GM12801 (cell line): ENCODE data around the gene SYNDIG1L.

ENCODE experiments used
- TF ChIP-seq, protein P1 (sequence below): IDR thresholded peaks from one replicate; pipeline ENCODE4 v1.5.1; 2011; ENCODE audit warnings: control low read depth; ENCODE audit not compliant: insufficient read length; ENCODE audit errors: extremely low read depth

The SYNDIG1L gene

DNA sequence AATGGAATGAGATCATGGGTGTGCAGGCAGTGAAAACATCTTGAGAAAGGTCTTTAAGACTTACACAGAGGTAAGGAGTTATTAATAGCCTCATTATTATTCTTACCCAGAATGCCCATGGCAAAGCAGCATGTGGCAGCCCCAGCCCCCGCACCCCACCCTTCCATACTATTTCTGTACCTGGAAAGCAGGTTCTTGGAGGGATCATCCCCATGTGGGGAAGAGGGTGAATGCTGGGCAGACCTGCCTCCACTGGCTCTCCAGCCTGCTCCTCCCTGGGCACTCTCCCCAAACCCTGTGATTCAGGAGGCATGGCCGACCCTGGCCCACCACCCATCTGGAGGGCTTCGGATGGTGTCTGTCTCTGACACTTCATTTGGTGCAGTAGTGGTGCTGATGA is 38.8 kb upstream of the SYNDIG1L start:
- TF ChIP-seq, protein P1, sequence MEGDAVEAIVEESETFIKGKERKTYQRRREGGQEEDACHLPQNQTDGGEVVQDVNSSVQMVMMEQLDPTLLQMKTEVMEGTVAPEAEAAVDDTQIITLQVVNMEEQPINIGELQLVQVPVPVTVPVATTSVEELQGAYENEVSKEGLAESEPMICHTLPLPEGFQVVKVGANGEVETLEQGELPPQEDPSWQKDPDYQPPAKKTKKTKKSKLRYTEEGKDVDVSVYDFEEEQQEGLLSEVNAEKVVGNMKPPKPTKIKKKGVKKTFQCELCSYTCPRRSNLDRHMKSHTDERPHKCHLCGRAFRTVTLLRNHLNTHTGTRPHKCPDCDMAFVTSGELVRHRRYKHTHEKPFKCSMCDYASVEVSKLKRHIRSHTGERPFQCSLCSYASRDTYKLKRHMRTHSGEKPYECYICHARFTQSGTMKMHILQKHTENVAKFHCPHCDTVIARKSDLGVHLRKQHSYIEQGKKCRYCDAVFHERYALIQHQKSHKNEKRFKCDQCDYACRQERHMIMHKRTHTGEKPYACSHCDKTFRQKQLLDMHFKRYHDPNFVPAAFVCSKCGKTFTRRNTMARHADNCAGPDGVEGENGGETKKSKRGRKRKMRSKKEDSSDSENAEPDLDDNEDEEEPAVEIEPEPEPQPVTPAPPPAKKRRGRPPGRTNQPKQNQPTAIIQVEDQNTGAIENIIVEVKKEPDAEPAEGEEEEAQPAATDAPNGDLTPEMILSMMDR = no peak

DNA sequence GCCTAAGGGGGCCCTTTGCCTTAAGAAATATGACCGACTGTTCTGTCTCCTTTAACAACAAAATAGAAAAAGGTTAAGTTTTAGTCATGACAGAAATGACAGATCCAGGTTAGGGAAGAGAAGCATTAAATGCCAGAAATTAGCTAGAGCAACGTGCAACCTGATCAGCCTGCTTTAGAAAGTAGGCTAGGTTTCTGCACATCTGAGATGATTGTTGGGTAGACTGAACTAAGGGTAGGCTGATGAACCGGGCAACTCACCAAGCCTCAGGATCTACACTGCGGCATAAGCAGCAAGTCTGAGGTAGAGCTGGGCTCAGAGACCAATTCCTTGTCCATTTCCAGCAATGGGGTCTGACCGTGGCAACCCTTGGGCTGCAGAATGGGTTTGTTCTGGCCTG is 37.7 kb upstream of the SYNDIG1L start:
- TF ChIP-seq, protein P1 = no peak

DNA sequence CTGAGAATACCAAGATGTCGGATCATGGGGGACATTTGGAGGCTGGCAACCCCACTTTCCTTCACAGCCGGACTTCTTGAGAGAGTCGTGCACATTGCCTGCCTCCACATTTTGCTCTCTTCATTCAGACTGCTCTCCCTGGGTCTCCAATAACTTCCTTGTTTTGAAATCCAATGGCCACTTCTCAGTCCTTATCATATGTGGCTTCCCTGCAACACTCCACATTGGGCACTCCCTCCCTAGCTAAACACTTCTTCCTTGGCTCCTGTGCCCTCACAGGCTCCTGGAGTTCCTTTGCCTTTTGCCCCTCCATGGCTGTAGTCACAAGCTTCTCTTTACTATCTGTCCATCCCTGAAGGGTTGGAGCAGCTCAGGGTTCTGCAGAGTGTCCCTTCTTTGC is 37.0 kb upstream of the SYNDIG1L start:
- TF ChIP-seq, protein P1 = no peak

DNA sequence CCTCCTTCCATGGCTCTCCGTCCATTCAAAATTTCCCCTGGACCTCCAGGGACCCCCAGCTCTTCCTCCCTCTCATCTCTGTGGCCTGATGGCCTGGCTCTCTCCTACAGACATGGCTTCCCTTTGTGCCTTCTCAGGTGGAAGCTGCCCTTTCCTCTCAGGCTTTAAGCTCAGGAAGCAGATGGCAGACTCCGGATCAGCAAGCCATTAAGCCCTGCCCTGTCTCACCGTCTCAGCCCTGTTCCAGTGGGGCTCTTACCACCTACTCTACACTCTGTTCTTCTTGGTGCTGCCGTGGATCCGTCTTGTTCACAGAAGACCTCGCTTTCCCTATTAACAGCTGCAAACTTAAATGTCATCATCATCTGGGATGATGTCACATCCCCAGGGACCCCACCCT is 34.0 kb upstream of the SYNDIG1L start:
- TF ChIP-seq, protein P1 = no peak

DNA sequence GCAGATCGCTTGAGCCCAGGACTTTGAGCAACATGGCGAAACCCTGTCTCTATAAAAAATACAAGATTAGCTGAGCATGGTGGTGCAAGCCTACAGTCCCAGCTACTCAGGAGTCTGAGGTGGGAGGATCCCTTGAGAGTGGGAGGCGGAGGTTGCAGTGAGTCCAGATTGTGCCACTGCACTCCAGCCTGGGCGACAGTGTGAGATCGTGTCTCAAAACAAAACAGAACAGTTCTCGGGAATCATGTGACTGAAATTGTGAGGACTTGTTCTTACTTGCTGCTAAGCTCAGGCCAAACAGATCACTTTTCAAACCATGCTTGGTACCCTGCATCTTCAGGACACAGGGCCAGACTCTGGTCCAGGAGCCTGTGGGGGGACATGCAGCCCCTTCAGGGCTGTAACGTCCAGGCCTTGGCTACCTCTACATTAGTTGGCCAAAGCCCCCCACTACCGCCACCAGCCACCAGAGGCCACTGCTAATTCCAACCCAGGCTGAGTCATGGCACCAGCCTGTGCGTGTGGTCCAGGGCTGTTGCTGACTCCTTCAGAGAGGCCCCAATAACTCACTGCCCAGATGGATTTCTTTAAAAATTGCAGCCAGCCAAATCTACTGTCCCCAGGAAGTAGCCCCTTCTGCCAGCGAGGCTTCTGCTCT is 33.4 kb upstream of the SYNDIG1L start:
- TF ChIP-seq, protein P1 = no peak

DNA sequence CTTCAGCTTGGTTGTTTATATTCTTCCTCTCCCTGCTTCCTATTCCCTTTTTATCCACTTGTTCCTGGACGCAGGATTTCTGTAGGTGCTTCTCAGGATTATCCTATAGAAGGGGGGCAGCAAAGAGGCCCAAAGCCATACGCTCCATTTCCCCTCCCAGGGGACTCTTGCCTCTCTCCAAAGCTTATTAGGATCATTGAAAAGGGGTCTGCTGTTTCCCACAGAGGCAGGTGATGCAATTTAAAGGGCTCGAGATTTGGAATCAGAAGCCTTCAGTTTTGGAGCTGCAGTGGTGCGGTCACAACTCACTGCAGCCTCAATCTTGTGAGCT is 31.5 kb upstream of the SYNDIG1L start:
- TF ChIP-seq, protein P1 = no peak

DNA sequence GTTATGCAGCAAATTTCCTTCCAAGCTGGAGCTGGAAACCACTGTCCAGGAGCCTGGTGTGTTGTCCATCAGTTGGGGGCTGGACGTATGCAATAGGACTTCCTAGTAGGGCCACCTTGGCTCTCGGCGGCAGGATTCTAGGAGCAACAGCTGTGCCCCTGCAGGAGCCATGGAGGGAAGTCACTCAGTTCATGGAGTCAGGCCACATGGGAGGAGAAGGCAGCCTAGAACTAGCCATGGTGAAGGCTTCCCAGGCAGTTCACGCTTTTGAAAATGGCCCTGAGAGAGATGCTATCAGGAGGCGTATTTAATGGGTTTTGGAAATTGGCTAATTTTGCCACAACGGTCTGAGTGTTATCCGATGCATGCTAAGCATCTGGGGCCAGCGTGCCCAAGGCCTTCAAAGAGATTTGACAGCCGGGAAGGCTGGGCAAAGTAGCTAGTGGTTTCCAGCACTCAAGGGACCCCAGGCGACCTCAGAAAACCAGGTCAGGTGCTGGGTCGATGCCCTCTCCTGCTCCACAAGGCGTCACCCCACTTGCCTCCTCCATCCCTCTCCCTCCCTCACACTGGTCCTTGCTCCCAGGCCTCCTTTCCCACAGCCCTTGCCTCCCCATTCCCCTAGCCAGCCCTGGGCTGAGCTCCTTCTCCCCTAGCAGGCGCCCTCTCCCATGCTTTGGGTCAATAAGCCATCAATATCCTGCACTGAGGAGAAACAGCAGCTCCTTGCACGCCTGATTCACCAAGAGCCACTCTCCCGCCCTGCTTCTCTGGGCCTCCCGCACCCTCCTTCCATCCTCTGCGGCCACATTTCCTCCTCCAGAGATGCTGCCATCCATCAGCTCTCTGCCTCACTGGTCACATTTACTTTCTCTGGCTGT is 30.9 kb upstream of the SYNDIG1L start:
- TF ChIP-seq, protein P1 = no peak
